GM12891 (cell line): ENCODE measurements around the gene SAG.

Source experiments
- DNase-seq: peaks from one replicate; pipeline ENCODE4 v3.0.0; 2011; ENCODE audit warnings: low spot score; ENCODE audit not compliant: insufficient read length
- FAIRE-seq: peaks from 2 replicates; lab custom pipeline; 2011; peaks lifted over from hg19 to GRCh38; lab: Jason Lieb, UNC
- PAX5 ChIP-seq: IDR thresholded peaks from 2 replicates; pipeline ENCODE4 v1.6.1; 2011; ENCODE audit warnings: low read length, moderate library complexity, mild to moderate bottlenecking; ENCODE audit not compliant: insufficient read depth, severe bottlenecking
- POLR2A ChIP-seq: IDR thresholded peaks from 2 replicates; pipeline ENCODE4 v1.6.1; 2011; ENCODE audit warnings: low read depth, low read length, control low read depth
- POLR2AphosphoS5 ChIP-seq: IDR thresholded peaks from 2 replicates; pipeline ENCODE4 v1.6.1; 2011; ENCODE audit warnings: low read depth, low read length, control low read depth
- POU2F2 ChIP-seq: IDR thresholded peaks from 2 replicates; pipeline ENCODE4 v1.6.1; 2011; ENCODE audit warnings: low read depth, mild to moderate bottlenecking, control low read depth, low read length, moderate library complexity
- SPI1 ChIP-seq: IDR thresholded peaks from 2 replicates; pipeline ENCODE4 v1.6.1; 2011; ENCODE audit warnings: low read depth, low read length, control low read depth
- TAF1 ChIP-seq: IDR thresholded peaks from 2 replicates; pipeline ENCODE4 v1.6.1; 2011; ENCODE audit warnings: low read depth, low read length, control low read depth

The SAG gene

GRCh38 chr2:233314180-233314925 is 6.7 kb downstream of the SAG start:
- TF ChIP-seq POU2F2 (no peak), POLR2A (no peak)
- no peak for FAIRE-seq
- DNase-seq: no peak

DNA sequence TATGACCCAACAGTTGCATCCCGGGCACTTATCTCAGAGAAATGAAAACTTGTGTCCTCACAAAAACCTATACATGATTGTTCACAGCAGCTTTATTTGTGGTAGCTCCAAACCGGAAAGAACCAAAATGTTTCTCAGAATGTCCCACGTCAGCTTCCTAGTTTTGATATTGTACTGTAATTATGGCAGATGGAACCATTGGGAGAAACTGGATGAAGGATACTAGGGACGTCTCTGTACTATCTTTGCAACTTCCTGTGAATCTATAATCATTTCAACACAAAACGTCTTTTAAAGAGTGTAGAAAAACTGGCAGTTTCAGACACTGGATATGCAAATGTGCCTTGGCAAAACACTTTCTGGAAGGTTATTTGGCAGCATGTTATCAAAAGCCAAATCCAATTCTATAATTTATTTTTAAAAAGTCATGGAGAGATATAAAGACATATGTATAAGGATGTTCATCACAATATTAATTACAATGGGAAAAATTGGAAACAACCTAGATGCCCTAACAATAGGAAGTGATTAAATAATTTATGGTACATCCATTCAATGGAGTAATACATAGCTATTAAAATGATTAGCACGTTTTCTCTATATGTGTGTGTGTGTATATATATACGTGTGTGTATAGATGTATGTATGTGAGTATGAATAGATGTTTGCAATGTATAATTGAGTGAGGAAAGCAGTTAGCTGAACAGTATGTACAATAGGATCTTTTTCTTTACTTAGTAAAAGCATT is 9.8 kb downstream of the SAG start:
- DNase-seq (no peak), FAIRE-seq (no peak)
- TF ChIP-seq POLR2A (no peak), PAX5 (no peak)

DNA sequence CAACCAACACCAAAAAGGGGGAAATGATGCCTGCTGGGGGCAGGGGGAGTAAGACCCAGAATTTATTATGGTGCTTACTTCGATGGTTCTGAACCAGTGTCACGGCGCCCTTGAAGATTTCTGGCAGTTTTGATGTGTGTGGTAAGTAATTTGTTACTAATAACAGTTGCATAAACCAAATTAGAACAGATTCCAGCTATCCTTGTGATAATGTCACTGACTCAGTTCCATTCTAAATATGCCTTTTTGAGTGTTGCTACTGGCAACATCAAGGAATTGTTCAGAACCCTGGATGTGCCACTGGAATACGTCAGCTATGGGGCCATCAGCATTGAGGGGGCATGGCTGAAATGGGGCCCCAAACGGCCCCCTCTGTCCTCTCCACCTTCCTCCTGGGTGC is 11.6 kb downstream of the SAG start:
- no peak for TF ChIP-seq POLR2A
- no peak for TF ChIP-seq PAX5
- no peak for TF ChIP-seq POU2F2
- no peak for TF ChIP-seq SPI1
- no peak for TF ChIP-seq POLR2AphosphoS5
- no peak for TF ChIP-seq TAF1
- FAIRE-seq (no peak), DNase-seq (no peak)

- no peak for DNase-seq
- no peak for FAIRE-seq
- TF ChIP-seq POLR2A (no peak), POU2F2 (no peak), PAX5 (no peak), TAF1 (no peak), SPI1 (no peak), POLR2AphosphoS5 (no peak)
These were observed 12.9 kb downstream of the SAG start for GRCh38 chr2:233320470-233320869.

DNA sequence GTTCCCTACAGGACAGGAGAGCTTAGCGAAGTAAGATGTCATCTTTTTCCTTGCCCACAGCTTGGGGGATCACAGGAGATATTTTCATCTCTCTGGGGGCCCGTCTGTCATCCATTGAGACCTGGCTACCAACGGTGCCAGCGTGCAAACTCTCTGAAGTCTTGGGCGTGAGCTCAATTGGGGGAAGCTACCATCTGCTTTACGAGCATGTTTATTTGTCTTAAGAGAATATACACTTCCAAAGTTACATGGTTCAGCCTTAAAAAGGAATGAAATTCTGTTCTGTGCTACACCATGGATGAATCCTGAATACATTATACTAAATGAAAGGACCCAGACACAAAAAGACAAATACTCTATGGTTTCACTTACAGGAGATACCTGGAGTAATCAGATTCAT is 13.6 kb downstream of the SAG start:
- DNase-seq (no peak), FAIRE-seq (no peak)
- no peak for TF ChIP-seq SPI1
- TF ChIP-seq TAF1: no peak
- TF ChIP-seq POLR2A: no peak
- TF ChIP-seq PAX5: no peak
- no peak for TF ChIP-seq POU2F2
- TF ChIP-seq POLR2AphosphoS5: no peak

DNA sequence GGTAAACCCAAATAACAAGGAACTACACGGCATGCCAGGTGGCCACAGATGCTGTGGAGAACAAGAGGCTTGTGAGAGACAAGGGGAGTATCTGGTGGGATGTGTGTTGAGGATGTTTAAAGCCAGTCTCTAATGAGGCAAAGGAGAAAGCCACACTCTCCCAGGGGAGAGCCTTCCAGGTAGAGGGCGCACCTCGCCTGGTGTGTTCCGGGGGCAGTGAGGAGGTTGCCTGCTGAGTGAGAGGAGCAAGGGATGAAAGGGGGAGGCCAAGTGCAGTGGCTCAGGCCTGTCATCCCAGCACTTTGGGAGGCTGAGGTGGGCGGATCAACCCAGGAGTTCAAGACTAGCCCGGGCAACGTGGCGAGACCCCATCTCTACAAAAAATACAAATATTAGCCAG is 16.2 kb downstream of the SAG start:
- no peak for DNase-seq
- TF ChIP-seq TAF1 (no peak), PAX5 (no peak), POU2F2 (no peak), POLR2AphosphoS5 (no peak), POLR2A (no peak), SPI1 (no peak)
- FAIRE-seq: no peak

DNA sequence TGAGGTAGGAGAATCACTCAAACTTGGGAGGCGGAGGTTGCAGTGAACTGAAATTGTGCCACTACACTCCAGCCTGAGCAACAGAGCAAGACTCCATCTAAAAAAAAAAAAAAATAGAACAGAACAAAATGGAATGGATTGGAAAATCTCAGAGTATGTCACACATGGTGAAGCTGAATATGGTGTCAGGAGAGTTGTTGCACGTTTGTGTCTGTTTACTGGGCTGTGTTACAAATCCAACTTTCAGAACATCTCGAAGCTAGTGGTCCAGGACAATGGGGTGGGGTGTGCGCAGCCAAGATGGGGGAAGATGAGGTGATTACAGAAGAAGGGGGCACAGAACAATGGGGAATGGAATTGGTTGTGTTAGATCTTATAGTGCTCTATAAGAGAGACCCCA is 17.6 kb downstream of the SAG start:
- no peak for DNase-seq
- FAIRE-seq: no peak
- TF ChIP-seq PAX5 (no peak), POLR2A (no peak), SPI1 (no peak), POU2F2 (no peak), POLR2AphosphoS5 (no peak), TAF1 (no peak)

DNA sequence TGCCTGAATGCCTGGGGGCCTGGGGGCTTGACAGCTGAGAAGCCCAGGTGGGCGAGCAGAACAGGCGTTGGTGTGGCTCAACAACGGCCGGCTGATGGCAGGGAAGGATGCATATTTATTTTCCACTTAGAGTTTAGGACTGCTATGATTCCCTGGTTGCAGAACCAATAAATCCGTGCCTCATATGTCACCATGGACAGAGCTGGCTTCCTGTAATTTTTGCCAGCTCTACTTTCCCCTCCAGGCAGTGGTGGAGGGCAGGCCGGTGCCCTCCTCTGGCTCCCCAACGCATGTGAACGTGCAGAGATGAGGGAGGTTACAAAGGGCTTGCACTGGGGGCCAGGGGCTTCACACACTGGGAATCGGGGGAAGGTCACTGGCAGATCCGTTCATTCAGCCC is 18.2 kb downstream of the SAG start:
- DNase-seq (no peak), FAIRE-seq (no peak)
- TF ChIP-seq SPI1: no peak
- no peak for TF ChIP-seq POU2F2

GRCh38 chr2:233326500-233326899 is 18.9 kb downstream of the SAG start:
- TF ChIP-seq TAF1 (no peak), SPI1 (no peak), POU2F2 (no peak), PAX5 (no peak), POLR2A (no peak), POLR2AphosphoS5 (no peak)
- FAIRE-seq (no peak), DNase-seq (no peak)

DNA sequence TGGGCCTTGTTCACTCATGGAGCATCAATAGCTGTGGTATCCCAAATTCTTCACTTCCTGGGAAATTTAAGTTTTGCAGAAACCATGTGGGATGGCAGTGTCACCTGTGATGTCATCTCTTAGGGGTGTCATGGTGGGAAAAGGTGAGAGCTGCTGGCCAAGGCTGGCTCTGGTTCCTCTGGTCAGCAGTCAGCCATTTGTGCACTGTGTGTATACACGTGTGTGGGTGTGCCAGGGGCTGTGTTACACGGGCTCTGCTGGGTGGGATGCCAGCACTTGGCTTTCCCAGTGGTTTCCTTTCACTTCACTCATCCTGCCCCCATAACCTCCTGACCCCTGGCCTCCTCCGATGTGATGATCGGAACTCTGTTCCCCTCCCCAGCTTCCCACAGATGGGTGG is 21.3 kb downstream of the SAG start:
- no peak for TF ChIP-seq POLR2AphosphoS5
- no peak for TF ChIP-seq TAF1
- TF ChIP-seq PAX5: no peak
- no peak for TF ChIP-seq POLR2A
- TF ChIP-seq POU2F2: no peak
- no peak for TF ChIP-seq SPI1
- FAIRE-seq: no peak

More for the DNA sequence above, 21.3 kb downstream of the SAG start:
- no peak for DNase-seq
